ENCODE results near the gene ABLIM3.

Gene ABLIM3

GRCh38 chr5:149273237-149273636 is 131.9 kb downstream of the ABLIM3 start:
- H3K9ac ChIP-seq: no peak overlapping the region
- peaks cover 21% of the 10 kb centered on the region for H3K4me1 ChIP-seq
- peaks cover 3% of the 10 kb centered on the region for H3K79me2 ChIP-seq
- no peak overlapping the region for H3K4me3 ChIP-seq (ENCODE audit: low read depth, low read length)
- TF ChIP-seq, protein P1, sequence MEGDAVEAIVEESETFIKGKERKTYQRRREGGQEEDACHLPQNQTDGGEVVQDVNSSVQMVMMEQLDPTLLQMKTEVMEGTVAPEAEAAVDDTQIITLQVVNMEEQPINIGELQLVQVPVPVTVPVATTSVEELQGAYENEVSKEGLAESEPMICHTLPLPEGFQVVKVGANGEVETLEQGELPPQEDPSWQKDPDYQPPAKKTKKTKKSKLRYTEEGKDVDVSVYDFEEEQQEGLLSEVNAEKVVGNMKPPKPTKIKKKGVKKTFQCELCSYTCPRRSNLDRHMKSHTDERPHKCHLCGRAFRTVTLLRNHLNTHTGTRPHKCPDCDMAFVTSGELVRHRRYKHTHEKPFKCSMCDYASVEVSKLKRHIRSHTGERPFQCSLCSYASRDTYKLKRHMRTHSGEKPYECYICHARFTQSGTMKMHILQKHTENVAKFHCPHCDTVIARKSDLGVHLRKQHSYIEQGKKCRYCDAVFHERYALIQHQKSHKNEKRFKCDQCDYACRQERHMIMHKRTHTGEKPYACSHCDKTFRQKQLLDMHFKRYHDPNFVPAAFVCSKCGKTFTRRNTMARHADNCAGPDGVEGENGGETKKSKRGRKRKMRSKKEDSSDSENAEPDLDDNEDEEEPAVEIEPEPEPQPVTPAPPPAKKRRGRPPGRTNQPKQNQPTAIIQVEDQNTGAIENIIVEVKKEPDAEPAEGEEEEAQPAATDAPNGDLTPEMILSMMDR (IDR thresholded peaks at IDR 0.05): no peak
- H3K27me3 ChIP-seq (ENCODE audit: control insufficient read depth, insufficient read depth, low read length): no peaks in the 10 kb centered on the region
- no peaks in the 10 kb centered on the region for H3K36me3 ChIP-seq (ENCODE audit: control insufficient read depth, insufficient read depth, low read length)
- no peaks in the 10 kb centered on the region for H3K9me3 ChIP-seq (ENCODE audit: control insufficient read depth, low read length)
- H3K4me2 ChIP-seq (ENCODE audit: low read length): no peak overlapping the region
- no peak overlapping the region for H2AFZ ChIP-seq
- peak overlapping the region; percentile 60 for H3K27ac ChIP-seq

GRCh38 chr5:149273950-149274349 is 132.7 kb downstream of the ABLIM3 start:
- TF ChIP-seq, protein P1 (IDR thresholded peaks at IDR 0.05): no peak
- Histone ChIP-seq H2AFZ (peak overlapping the region; percentile 56), H3K79me2 (peaks cover 5% of the 10 kb centered on the region), H3K4me3 (ENCODE audit: low read depth, low read length) (no peak overlapping the region), H3K36me3 (ENCODE audit: control insufficient read depth, insufficient read depth, low read length) (no peaks in the 10 kb centered on the region), H3K27ac (peak overlapping the region; percentile 60), H3K4me2 (ENCODE audit: low read length) (no peak overlapping the region), H3K27me3 (ENCODE audit: control insufficient read depth, insufficient read depth, low read length) (no peaks in the 10 kb centered on the region), H3K9me3 (ENCODE audit: control insufficient read depth, low read length) (no peaks in the 10 kb centered on the region), H3K9ac (no peak overlapping the region), H3K4me1 (peaks cover 24% of the 10 kb centered on the region)

DNA sequence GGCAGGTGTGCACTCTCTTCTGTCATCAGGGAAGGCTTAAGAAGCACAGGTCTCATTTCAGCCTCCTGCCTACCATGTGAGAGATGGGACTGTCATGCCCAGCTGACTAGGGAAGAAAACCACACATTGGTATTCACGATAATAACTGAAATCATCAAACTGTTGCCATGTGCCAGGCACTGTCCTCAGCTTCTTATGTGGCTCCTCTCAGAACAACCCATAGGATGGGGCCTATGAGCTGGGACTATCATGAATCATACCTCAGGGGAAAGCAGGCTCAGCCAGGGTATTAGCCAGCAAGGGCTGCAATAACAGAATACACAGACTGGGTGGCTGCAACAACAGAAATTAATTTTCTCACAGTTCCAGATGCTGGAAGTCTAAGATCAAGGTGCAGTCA is 133.6 kb downstream of the ABLIM3 start:
- no peak overlapping the region for H3K4me2 ChIP-seq (ENCODE audit: low read length)
- no peaks in the 10 kb centered on the region for H3K27me3 ChIP-seq (ENCODE audit: control insufficient read depth, insufficient read depth, low read length)
- no peak overlapping the region for H3K9ac ChIP-seq
- H3K4me3 ChIP-seq (ENCODE audit: low read depth, low read length): no peak overlapping the region
- H2AFZ ChIP-seq: no peak overlapping the region
- H3K36me3 ChIP-seq (ENCODE audit: control insufficient read depth, insufficient read depth, low read length): no peaks in the 10 kb centered on the region
- TF ChIP-seq, protein P1 (IDR thresholded peaks at IDR 0.05): no peak
- H3K27ac ChIP-seq: no peak overlapping the region
- H3K9me3 ChIP-seq (ENCODE audit: control insufficient read depth, low read length): no peaks in the 10 kb centered on the region
- H3K79me2 ChIP-seq: peaks cover 5% of the 10 kb centered on the region
- H3K4me1 ChIP-seq: peaks cover 27% of the 10 kb centered on the region

GRCh38 chr5:149277801-149278200 is 136.5 kb downstream of the ABLIM3 start:
- peaks cover 27% of the 10 kb centered on the region for H3K4me1 ChIP-seq
- no peak overlapping the region for H3K4me3 ChIP-seq (ENCODE audit: low read depth, low read length)
- H3K9me3 ChIP-seq (ENCODE audit: control insufficient read depth, low read length): no peaks in the 10 kb centered on the region
- peak overlapping the region; percentile 4 for H2AFZ ChIP-seq
- no peak overlapping the region for H3K9ac ChIP-seq
- no peaks in the 10 kb centered on the region for H3K36me3 ChIP-seq (ENCODE audit: control insufficient read depth, insufficient read depth, low read length)
- TF ChIP-seq, protein P1 (IDR thresholded peaks at IDR 0.05): no peak
- H3K4me2 ChIP-seq (ENCODE audit: low read length): no peak overlapping the region
- peaks cover 11% of the 10 kb centered on the region for H3K79me2 ChIP-seq
- H3K27ac ChIP-seq: peak overlapping the region; percentile 40
- no peaks in the 10 kb centered on the region for H3K27me3 ChIP-seq (ENCODE audit: control insufficient read depth, insufficient read depth, low read length)

GRCh38 chr5:149278451-149279210 is 137.3 kb downstream of the ABLIM3 start:
- TF ChIP-seq, protein P1 (IDR thresholded peaks at IDR 0.05): no peak
- peaks cover 27% of the 10 kb centered on the region for H3K4me1 ChIP-seq
- H3K36me3 ChIP-seq (ENCODE audit: control insufficient read depth, insufficient read depth, low read length): no peaks in the 10 kb centered on the region
- no peak overlapping the region for H3K4me2 ChIP-seq (ENCODE audit: low read length)
- H2AFZ ChIP-seq: no peak overlapping the region
- H3K4me3 ChIP-seq (ENCODE audit: low read depth, low read length): no peak overlapping the region
- H3K27me3 ChIP-seq (ENCODE audit: control insufficient read depth, insufficient read depth, low read length): no peaks in the 10 kb centered on the region
- H3K27ac ChIP-seq: peak overlapping the region; percentile 40
- H3K79me2 ChIP-seq: peaks cover 11% of the 10 kb centered on the region
- H3K9ac ChIP-seq: no peak overlapping the region
- no peaks in the 10 kb centered on the region for H3K9me3 ChIP-seq (ENCODE audit: control insufficient read depth, low read length)
